Measurements from ENCODE around the gene ZNF391.
"Not testable (repeated sequence)": the region's sequence is repeated elsewhere in the genome, so short reads cannot be mapped to it uniquely, and the experiment has no call there.

Gene ZNF391

GRCh38 chr6:27424851-27425250 lies 36.3 kb downstream of the ZNF391 start:
- not testable (repeated sequence) for DNase-seq

- DNase-seq = no peak
These were observed 37.6 kb downstream of the ZNF391 start for GRCh38 chr6:27426045-27426620.

GRCh38 chr6:27428502-27428901 lies 39.9 kb downstream of the ZNF391 start:
- no peak for DNase-seq

GRCh38 chr6:27428966-27429365 lies 40.4 kb downstream of the ZNF391 start:
- DNase-seq = no peak

- no peak for DNase-seq
These were observed 45.2 kb downstream of the ZNF391 start for GRCh38 chr6:27433714-27434113.

GRCh38 chr6:27439371-27439770 lies 50.8 kb downstream of the ZNF391 start:
- DNase-seq = no peak

GRCh38 chr6:27441001-27441400 lies 52.4 kb downstream of the ZNF391 start:
- DNase-seq = no peak

- DNase-seq = no peak
These were observed 54.4 kb downstream of the ZNF391 start for GRCh38 chr6:27442932-27443331.

GRCh38 chr6:27448456-27448855 lies 59.9 kb downstream of the ZNF391 start:
- no peak for DNase-seq

- no peak for DNase-seq
These were observed 63.3 kb downstream of the ZNF391 start for GRCh38 chr6:27451660-27452390.

- DNase-seq = no peak
These were observed 63.9 kb downstream of the ZNF391 start for GRCh38 chr6:27452496-27452897.

All from NCI-H2029 treated with DMSO at 0.1 percent for 48 hours (cell line).